Adrenal gland (tissue), 12 donors: Measurements from ENCODE around the gene CFAP141. TPM values are rescaled to one million over a fixed set of nuclear protein-coding genes. Genes with fewer than 3 reads are reported as not detected.

Experiments
- DNase-seq, 7 donors: peaks; one replicate each; pipeline ENCODE4 v3.0.0-alpha.2; 2019 to 2020
- H3K27ac ChIP-seq, 5 donors: fragments of 200-600 bp; sonication (generic) in 4 of 5; 1 replicate in 3 of 5; 2 replicates in 2 of 5; pipeline versions ENCODE4 v1.5.1 to v1.8.0; 2016 to 2020; ENCODE audit warnings: mild to moderate bottlenecking in 1 of 5
- H3K27me3 ChIP-seq: fragments of 200-600 bp; 2 replicates; pipeline ENCODE4 v1.8.0; 2021
- H3K36me3 ChIP-seq, 2 donors: fragments of 200-600 bp; replicated peaks in 1 of 2; 1 replicate in 1 of 2; 2 replicates in 1 of 2; pipeline versions ENCODE4 v1.5.1 to v1.8.0; 2018 to 2022
- H3K4me1 ChIP-seq, 2 donors: fragments of 200-600 bp; replicated peaks in 1 of 2; 1 replicate in 1 of 2; 2 replicates in 1 of 2; pipeline versions ENCODE4 v1.5.1 to v1.8.0; 2018 to 2021
- H3K4me3 ChIP-seq, 4 donors: fragments of 200-600 bp; sonication (generic) in 3 of 4; one replicate each; pipeline ENCODE4 v1.5.1; 2016 to 2018
- H3K9me3 ChIP-seq, 3 donors: fragments of 200-600 bp; sonication (generic) in 1 of 3; replicated peaks in 1 of 3; 1 replicate in 2 of 3; 2 replicates in 1 of 3; pipeline versions ENCODE4 v1.5.1 to v1.8.0; 2016 to 2021
- POLR2A ChIP-seq, 2 donors: fragments of 450-650 bp; IDR thresholded peaks; one replicate each; pipeline ENCODE4 v1.6.1; 2017; ENCODE audit warnings: antibody characterized with exemption in 2 of 2, mild to moderate bottlenecking in 2 of 2, moderate library complexity in 1 of 2
- WGBS, 4 donors: extraction: QIAGEN DNeasy Blood & Tissue Kit in 2 of 4; methylation state at CpG; one replicate each; pipeline versions ENCODE4 v1.1.5 to v1.1.7; 2013 to 2017; 5-methylcytosine and 5-hydroxymethylcytosine counted together
- intact Hi-C, 2 donors: fragments of 100-400 bp; cut with DNase I; formaldehyde crosslinking; loops; one replicate each; pipeline versions ENCODE4 v1.14.1 to v1.15.0; 2022 to 2023
- polyA plus RNA-seq, 3 donors: library from polyadenylated mRNA; stranded (reverse); fragments of 200-250 nt in 2 of 3; fragments of 350-450 nt in 1 of 3; fragmentation: Illumina TruSeq in 1 of 3; extraction: RNeasy Lipid Tissue Mini Kit (QIAGEN cat#74804) in 1 of 3; gene quantifications; one replicate each; pipeline ENCODE4 v1.2.3, GENCODE V29; 2013 to 2014
- total RNA-seq, 9 donors: library from RNA; depleted of rRNA in 4 of 9; stranded (reverse); fragments of >200 nt in 4 of 9; fragments of 120-200 nt in 1 of 9; fragmentation: NEBNext Ultra II Directional in 1 of 9; extraction: Animal tissue kit (Norgen Biotek cat#: 25700) in 1 of 9; gene quantifications; one replicate each; pipeline versions ENCODE4 v1.1.0 to v1.2.4, GENCODE V29; 2013 to 2023
- TF ChIP-seq, protein P1 (sequence below), 6 experiments: fragments of 450-650 bp in 4 of 6; fragments of 200-600 bp in 2 of 6; sonication (generic) in 1 of 6; IDR thresholded peaks; 1 replicate in 5 of 6; 2 replicates in 1 of 6; pipeline versions ENCODE4 v1.5.1 to v1.8.0; 2016 to 2021; ENCODE audit warnings: antibody characterized with exemption in 6 of 6, mild to moderate bottlenecking in 2 of 6, moderate library complexity in 1 of 6
- donor health status: healthy with polysubstance abuse.
- donor health status: Bipolar disorder and iron deficiency.
- donor health status: DM: yes; HTN: yes; CAD: no.
- donor health status: DM: no; HTN: no; CAD: no.
- donor health status: DM: no; HTN: no; CAD: no.
- donor health status: DM: yes; HTN: yes; CAD: no.

CFAP141 gene
- total and polyA plus RNA-seq, 12 donors, result 0.51 TPM; not detected in 11

DNA sequence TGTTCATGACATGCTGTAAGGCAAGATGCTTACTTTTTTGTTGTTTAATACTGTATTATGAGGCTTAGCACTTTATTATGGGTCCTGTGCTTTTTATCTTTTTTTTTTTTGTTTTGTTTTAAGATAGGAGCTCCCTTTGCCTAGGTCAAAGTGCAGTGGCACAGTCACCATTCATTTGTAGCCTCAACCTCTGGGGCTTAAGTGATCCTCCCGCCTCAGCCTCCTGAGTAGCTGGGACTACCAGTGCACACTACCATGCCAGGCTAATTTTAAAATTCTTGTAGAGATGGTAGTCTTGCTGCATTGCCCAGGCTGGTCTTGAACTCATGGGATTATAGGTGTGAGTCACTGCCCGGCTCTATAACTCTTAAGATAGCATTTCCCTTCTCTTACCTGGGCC lies 19.2 kb upstream of the CFAP141 start:
- intact Hi-C loops, result no loop called here
- peaks cover 0 to 55% of the 10 kb centered on the region in 2 donors for H3K36me3 ChIP-seq
- no peak overlapping the region for H3K27ac ChIP-seq
- no peak for TF ChIP-seq POLR2A (IDR thresholded peaks at IDR 0.05)
- H3K9me3 ChIP-seq, result no peaks in the 10 kb centered on the region
- H3K4me3 ChIP-seq, result no peak overlapping the region
- 94 to 98% (median 97%) methylated on average over 2 of the region's 2 CpGs for WGBS, 4 donors
- H3K4me1 ChIP-seq, result peaks cover 24 to 35% of the 10 kb centered on the region in 2 donors
- no peaks in the 10 kb centered on the region for H3K27me3 ChIP-seq
- DNase-seq, result peak in 1 of 7 donors; percentile 10

DNA sequence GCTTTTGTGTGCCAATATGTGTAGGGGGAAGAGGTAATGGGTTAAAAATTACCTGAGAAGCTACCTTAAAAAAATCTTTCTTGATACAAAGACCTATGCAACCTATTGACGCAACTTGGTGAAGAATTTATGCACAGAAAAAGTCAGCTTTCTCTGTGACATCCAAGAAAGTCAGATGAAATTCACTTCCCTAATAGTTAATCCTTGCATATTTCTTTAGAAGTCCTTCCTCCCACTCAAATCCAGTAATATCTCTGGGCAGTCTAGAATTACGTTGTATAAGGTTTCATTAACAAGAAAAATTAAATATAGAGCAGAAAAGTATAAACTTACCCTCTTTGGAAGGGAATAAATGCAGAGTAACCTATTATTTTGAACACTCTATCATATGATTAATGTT lies 17.5 kb upstream of the CFAP141 start:
- no peak overlapping the region for H3K4me3 ChIP-seq
- H3K27ac ChIP-seq, result peak overlapping the region in 1 of 5 donors; percentile 100

DNA sequence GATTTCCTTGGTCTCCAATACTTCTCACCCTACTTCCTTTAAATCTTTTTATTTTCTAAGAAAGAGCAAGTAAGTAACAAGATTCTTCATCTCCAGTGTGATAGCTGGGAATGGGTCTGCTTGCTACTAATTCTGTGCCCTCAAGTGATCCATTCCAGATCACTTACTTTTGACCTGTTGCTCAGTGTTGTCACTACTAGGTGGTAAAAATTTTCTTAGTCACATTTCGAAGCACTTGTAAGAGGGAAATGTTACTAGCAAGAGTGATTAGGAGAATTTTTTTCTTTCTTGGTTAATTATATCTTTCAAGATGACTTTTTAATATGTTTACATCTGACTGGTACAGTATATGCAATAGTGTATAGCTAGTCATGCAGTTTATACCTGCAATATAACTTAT lies 16.8 kb upstream of the CFAP141 start:
- peak overlapping the region in 2 of 5 donors; percentile 90 to 100 for H3K27ac ChIP-seq
- H3K27me3 ChIP-seq, result no peaks in the 10 kb centered on the region
- DNase-seq, result no peak
- peaks cover 0 to 41% of the 10 kb centered on the region in 2 donors for H3K36me3 ChIP-seq
- intact Hi-C loops, result no loop called here
- peak overlapping the region in 1 of 4 donors; percentile 93 for H3K4me3 ChIP-seq
- no peaks in the 10 kb centered on the region for H3K9me3 ChIP-seq
- TF ChIP-seq, protein P1, sequence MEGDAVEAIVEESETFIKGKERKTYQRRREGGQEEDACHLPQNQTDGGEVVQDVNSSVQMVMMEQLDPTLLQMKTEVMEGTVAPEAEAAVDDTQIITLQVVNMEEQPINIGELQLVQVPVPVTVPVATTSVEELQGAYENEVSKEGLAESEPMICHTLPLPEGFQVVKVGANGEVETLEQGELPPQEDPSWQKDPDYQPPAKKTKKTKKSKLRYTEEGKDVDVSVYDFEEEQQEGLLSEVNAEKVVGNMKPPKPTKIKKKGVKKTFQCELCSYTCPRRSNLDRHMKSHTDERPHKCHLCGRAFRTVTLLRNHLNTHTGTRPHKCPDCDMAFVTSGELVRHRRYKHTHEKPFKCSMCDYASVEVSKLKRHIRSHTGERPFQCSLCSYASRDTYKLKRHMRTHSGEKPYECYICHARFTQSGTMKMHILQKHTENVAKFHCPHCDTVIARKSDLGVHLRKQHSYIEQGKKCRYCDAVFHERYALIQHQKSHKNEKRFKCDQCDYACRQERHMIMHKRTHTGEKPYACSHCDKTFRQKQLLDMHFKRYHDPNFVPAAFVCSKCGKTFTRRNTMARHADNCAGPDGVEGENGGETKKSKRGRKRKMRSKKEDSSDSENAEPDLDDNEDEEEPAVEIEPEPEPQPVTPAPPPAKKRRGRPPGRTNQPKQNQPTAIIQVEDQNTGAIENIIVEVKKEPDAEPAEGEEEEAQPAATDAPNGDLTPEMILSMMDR (IDR thresholded peaks at IDR 0.05), result no peak
- TF ChIP-seq POLR2A (IDR thresholded peaks at IDR 0.05), result no peak
- peaks cover 30 to 51% of the 10 kb centered on the region in 2 donors for H3K4me1 ChIP-seq
- WGBS, 4 donors, result 70 to 79% (median 71%) methylated on average over 1 of the region's 1 CpG

More for the DNA sequence above, 17.5 kb upstream of the CFAP141 start:
- no peak for DNase-seq
- WGBS, 4 donors, result 47 to 57% (median 48%) methylated on average over 2 of the region's 2 CpGs
- intact Hi-C loops, result no loop called here
- Histone ChIP-seq H3K36me3 (peaks cover 0 to 41% of the 10 kb centered on the region in 2 donors), H3K4me1 (peaks cover 30 to 44% of the 10 kb centered on the region in 2 donors), H3K9me3 (no peaks in the 10 kb centered on the region), H3K27me3 (no peaks in the 10 kb centered on the region)
- TF ChIP-seq, protein P1 (IDR thresholded peaks at IDR 0.05), result no peak
- no peak for TF ChIP-seq POLR2A (IDR thresholded peaks at IDR 0.05)

DNA sequence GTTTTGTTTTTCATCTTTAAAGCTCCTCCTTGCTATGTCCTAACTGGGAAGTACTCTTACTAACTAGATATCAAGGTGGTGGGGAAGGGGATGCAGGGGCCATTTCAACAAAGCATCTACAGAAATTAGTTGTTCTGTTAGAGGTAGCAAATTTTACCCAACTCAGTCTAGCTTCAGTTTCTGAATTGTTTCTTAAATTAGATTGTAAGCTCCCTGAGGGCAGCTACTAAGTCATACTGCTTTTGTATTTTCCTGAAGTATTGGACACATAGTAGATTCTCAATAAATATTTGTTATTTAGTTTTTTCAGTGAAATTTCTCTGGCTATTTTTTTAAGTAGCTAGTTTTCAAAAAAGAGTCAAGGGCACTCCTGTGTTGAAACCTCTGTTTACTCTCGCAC lies 16.4 kb upstream of the CFAP141 start:
- Histone ChIP-seq H3K36me3 (peaks cover 0 to 40% of the 10 kb centered on the region in 2 donors), H3K4me3 (peak overlapping the region in 1 of 4 donors; percentile 93), H3K27me3 (no peaks in the 10 kb centered on the region), H3K9me3 (no peaks in the 10 kb centered on the region), H3K27ac (peak overlapping the region in 3 of 5 donors; percentile 90 to 100 (median 100)), H3K4me1 (peaks cover 30 to 55% of the 10 kb centered on the region in 2 donors)
- peak in 1 of 7 donors; percentile 36 for DNase-seq
- intact Hi-C loops, result no loop called here
- TF ChIP-seq, protein P1 (IDR thresholded peaks at IDR 0.05), result no peak
- TF ChIP-seq POLR2A (IDR thresholded peaks at IDR 0.05), result no peak
- 39 to 51% (median 46%) methylated on average over 1 of the region's 1 CpG for WGBS, 4 donors
